DMS 273 (cell line): Measurements from ENCODE around the gene OSBP2.
A peak's percentile ranks its signal among the peaks of the same experiment; 100 is the strongest.

ENCODE experiments used
- DNase-seq: peaks from one replicate; lab custom pipeline; 2025; ENCODE audit not compliant: unreplicated experiment; lab: John Stamatoyannopoulos, UW

The OSBP2 gene

GRCh38 chr22:30802202-30803166, 107.8 kb downstream of the OSBP2 start:
- peak; percentile 91 for DNase-seq

DNA sequence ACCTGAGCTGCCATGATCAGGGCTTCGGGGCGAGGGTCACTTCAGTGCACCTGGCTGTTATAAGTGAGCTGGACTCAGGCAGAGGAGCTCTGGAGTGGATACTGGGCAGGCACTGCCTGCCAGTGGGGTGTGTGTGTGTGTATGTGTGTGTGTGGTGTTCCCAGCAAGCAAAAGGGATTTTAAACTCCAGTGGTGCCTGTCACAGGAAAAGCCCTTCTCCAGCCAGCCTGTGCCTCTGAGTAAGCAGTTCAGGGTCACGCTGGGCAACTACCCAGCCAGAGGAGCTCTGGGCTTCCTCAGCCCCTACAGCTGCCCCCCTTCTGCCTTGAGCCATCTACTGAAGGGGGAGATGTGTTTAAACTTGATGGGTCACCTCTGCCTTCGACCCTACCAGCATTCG, 109.0 kb downstream of the OSBP2 start:
- DNase-seq = no peak

- no peak for DNase-seq
Measured at GRCh38 chr22:30804626-30805025, 110.0 kb downstream of the OSBP2 start.

GRCh38 chr22:30806391-30806861, 111.8 kb downstream of the OSBP2 start:
- peak; percentile 47 for DNase-seq

- no peak for DNase-seq
Measured at GRCh38 chr22:30809086-30809485, 114.4 kb downstream of the OSBP2 start.

DNA sequence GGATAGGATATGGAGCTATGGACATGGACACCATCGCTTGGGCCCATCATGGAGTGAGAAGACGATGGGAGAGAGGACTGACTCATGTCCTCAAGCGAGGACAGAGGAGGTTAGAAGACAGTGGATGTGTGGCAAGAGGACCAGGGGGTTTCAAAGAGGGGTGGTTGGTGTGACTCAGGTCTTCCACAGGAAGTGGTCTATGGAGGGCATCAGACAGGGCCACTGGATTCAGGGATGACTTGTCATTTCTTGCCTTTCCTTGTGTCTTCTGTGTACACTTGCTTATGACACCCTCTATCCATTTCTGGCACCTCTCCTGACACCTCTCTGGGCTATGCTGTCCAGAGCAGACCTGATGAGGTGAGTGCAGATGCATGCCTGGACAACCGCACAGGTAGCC, 115.4 kb downstream of the OSBP2 start:
- no peak for DNase-seq

DNA sequence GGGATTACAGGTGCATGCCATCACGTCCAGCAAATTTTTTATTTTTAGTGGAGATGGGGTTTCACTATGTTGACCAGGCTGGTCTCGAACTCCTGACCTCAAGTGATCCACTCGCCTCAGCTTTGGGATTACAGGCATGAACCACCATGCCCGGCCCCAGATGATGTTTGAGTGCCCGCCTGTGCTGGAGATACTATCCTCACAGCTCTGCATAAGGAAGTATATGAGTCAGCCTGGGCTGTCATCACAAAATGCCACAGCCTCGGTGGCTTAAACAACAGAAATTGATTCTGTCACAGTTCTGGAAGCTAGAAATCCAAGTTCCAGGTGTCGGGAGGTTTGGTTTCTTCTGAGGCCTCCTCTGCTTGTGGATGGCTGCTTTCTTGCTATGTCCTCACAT, 119.3 kb downstream of the OSBP2 start:
- DNase-seq = no peak

GRCh38 chr22:30816413-30816812, 121.7 kb downstream of the OSBP2 start:
- no peak for DNase-seq

GRCh38 chr22:30821381-30821780, 126.7 kb downstream of the OSBP2 start:
- DNase-seq = no peak

- DNase-seq = no peak
Measured at GRCh38 chr22:30821863-30822215, 127.2 kb downstream of the OSBP2 start.

- DNase-seq = no peak
Measured at GRCh38 chr22:30822216-30823014, 127.7 kb downstream of the OSBP2 start.

DNA sequence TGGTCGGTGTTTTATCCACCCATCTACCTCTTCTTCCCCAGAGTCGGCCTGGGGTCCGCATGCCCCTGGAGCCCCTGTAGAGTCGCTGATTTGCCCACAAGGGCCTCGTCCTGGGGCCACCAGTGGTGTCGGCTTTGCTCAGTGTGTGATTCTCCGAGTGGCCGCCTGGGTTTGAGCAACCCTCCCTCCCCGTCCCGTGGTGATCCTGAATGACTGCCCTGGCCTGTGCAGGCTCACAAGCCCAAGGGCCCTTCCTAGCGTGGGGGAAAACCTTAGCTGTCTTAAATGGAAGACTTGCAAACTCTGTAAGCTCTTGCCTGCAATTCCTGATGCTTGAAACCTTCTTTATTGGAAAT, 128.3 kb downstream of the OSBP2 start:
- DNase-seq = no peak

DNA sequence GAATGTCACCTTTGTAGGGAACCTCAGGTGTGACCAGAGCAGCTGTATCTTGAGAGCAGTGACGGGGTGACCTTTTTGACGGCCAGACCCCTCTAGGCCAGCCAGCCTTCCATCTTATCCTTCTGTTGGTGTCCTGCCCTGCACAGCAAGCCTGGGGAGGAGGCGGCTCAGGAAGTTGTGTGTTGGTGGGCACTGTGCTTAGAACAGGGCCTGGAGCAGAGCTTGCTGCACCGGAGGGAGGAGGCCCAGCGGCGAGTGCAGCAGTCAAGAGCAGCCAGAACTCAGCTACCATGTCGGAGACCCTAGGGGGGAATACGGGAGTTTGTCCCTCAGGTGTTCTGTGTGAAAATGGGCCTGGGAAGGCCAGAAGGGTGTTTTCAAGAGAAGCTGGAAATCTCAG, 129.4 kb downstream of the OSBP2 start:
- DNase-seq = no peak

- no peak for DNase-seq
Measured at GRCh38 chr22:30824711-30825110, 130.0 kb downstream of the OSBP2 start.

GRCh38 chr22:30825711-30826505, 131.2 kb downstream of the OSBP2 start:
- DNase-seq = no peak

GRCh38 chr22:30826670-30827355, 132.1 kb downstream of the OSBP2 start:
- DNase-seq = no peak

DNA sequence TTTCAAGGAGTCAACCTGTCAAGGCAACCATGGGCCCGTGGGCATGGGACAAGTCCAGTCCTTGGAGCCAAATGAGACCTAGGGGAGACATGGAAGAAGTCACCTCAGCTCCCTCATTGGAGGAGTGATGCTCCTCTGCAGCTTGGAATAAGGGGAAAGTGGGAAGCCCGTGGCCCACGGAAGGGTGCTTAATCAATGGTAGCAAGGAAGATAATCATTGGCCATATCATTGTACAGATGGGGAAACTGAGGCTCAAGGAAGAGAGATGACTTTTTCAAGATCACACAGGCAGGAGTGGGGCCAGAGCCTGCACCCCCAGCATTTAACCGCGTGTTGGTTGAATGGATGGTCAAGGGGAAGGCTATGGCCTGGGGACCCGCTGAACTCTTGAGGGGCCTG, 133.0 kb downstream of the OSBP2 start:
- no peak for DNase-seq

DNA sequence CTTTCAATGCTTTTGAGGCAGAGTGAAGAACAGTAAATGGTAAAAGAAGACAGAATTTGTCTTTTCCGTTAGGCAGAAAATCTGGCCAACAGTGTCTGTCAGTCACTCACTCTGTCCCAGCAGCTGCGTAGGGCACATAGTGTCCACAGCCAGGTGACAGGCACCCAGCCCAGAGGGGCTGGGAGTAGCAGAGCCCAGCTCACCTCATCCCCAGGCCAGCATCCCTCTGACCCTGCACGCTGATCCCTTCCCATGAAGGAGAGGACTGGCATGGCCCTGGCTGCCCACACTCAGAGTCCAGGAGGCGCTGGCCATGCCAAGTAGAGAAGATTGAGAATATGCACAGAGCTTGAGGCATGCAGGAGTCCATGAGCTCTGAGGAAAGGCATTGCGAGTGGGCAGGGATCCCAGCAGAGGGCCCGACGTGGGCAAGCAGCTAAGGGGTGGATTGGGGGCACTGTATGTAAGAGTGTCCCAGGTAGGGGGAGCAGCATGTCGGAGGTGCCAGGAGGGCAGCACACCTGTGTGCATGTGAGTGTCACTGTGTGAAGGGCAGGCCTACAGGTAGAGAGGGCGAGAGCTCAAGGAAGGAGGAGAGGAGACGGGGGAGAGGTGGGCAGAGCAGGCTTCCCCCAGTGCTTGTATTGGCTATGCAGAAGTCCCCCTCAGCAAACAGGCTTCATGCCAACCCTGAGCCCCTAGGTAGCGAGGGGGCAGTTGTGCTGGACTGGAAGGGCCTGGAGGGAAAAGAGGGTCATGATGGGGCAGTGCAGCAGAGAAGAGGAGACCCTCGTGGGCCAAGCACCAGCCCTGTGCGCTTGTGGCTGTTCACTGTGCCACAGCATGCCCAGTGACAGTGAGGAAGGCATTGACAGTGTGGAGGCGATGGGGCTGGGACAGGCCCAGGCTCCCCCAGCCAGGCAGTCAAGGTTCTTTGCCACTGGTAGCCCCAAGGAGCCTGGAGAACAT, 133.8 kb downstream of the OSBP2 start:
- no peak for DNase-seq

GRCh38 chr22:30829901-30830550, 135.4 kb downstream of the OSBP2 start:
- no peak for DNase-seq
